GM15510 (cell line): Measurements from ENCODE around the gene VSIR.

Source experiments
- POLR2A ChIP-seq: IDR thresholded peaks from 3 replicates; pipeline ENCODE4 v1.6.1; 2011; ENCODE audit warnings: borderline replicate concordance; ENCODE audit not compliant: insufficient read length; ENCODE audit errors: extremely low read depth

VSIR gene

GRCh38 chr10:71812016-71812912 lies 38.9 kb upstream of the VSIR start:
- TF ChIP-seq POLR2A, result no peak

DNA sequence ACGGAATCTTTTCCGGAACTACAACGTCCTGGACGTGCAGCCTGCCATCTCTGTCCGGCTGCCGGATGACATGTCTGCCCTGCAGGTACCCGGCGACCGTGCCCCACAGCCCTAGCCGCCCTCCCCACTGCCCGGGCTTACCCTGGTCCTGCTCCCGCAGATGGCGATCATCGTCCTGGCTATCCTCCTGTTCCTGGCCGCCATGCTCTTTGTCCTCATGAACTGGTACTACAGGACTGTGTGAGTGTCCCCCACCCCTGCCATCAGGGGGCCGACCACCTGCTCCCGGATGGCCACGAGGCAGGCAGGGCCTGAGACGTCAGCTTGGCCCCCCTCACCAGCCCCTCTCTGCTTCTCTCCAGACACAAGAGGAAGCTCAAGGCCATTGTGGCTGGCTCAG lies 38.0 kb upstream of the VSIR start:
- TF ChIP-seq POLR2A, result no peak

GRCh38 chr10:71810048-71810750 lies 36.9 kb upstream of the VSIR start:
- no peak for TF ChIP-seq POLR2A

GRCh38 chr10:71809628-71810027 lies 36.3 kb upstream of the VSIR start:
- no peak for TF ChIP-seq POLR2A

- no peak for TF ChIP-seq POLR2A
These were observed 34.5 kb upstream of the VSIR start for GRCh38 chr10:71807557-71808510.

- no peak for TF ChIP-seq POLR2A
These were observed 33.6 kb upstream of the VSIR start for GRCh38 chr10:71806704-71807556.

GRCh38 chr10:71805776-71806703 lies 32.7 kb upstream of the VSIR start:
- TF ChIP-seq POLR2A, result no peak

- no peak for TF ChIP-seq POLR2A
These were observed 30.8 kb upstream of the VSIR start for GRCh38 chr10:71804077-71804476.

DNA sequence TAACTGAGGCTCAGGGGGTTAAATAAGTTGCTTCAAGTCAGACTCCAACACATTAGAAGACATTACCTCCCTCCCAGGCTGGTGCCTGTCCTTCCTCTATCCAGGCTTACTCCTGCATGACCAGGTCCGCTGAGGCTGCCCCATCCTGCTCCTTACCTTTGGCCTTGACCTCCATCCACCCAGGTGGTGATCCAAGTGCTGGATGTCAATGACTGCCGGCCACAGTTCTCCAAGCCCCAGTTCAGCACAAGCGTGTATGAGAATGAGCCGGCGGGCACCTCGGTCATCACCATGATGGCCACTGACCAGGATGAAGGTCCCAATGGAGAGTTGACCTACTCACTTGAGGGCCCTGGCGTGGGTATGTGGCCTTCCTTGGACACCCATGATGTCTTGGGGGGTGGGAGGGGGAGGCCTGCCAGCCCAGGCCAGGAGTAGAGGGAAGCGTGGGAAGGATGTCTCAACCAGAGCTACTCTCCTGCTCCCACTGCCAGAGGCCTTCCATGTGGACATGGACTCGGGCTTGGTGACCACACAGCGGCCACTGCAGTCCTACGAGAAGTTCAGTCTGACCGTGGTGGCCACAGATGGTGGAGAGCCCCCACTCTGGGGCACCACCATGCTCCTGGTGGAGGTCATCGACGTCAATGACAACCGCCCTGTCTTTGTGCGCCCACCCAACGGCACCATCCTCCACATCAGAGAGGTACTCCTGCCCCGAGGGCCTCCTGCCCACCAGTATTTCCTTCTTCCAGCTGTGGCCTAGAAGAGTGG lies 29.6 kb upstream of the VSIR start:
- no peak for TF ChIP-seq POLR2A

DNA sequence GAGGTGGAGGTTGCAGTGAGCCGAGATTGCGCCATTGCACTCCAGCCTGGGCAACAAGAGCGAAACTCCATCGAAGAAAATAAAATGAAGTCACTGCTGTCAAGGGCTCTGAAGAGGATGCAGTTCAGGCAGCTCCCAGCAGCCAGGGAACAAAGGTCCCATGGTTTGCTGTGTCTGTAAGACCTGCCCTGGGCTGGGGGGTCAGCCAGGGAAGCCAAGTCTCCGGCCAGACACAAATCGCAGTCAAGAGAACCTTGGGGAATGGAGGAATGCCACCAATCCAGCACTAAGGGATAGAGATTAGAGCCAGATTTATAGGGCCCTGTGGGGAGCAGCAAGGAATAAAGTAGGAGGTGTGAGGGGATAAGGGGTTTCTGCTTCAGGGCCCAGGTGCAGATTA lies 28.9 kb upstream of the VSIR start:
- TF ChIP-seq POLR2A, result no peak

- TF ChIP-seq POLR2A, result no peak
These were observed 28.0 kb upstream of the VSIR start for GRCh38 chr10:71801361-71801760.
